Endometrium (tissue), 2 donors: Measurements from ENCODE around the gene SPTSSB.

Experiments used
- FAIRE-seq: peaks from 2 replicates; lab custom pipeline; 2012; peaks lifted over from hg19 to GRCh38; lab: Jason Lieb, UNC
- donor health status: control.
- donor health status: control.

SPTSSB gene

GRCh38 chr3:161371441-161372320 is at the start of gene SPTSSB:
TSS of gene SPTSSB (minus strand) at chr3:161371517. CDS start at chr3:161346323, 25,194 bp downstream.
- no peak for FAIRE-seq

GRCh38 chr3:161420746-161421145 is 49.4 kb upstream of the SPTSSB start:
- FAIRE-seq, result no peak

- FAIRE-seq, result no peak
Observed at GRCh38 chr3:161419555-161420333, 48.4 kb upstream of the SPTSSB start.

GRCh38 chr3:161415506-161416231 is 44.4 kb upstream of the SPTSSB start:
- FAIRE-seq, result peak; percentile 97

GRCh38 chr3:161414907-161415306 is 43.6 kb upstream of the SPTSSB start:
- FAIRE-seq, result no peak

GRCh38 chr3:161413855-161414210 is 42.5 kb upstream of the SPTSSB start:
- no peak for FAIRE-seq

- no peak for FAIRE-seq
Observed at GRCh38 chr3:161413127-161413854, 42.0 kb upstream of the SPTSSB start.

GRCh38 chr3:161412123-161412522 is 40.8 kb upstream of the SPTSSB start:
- FAIRE-seq, result no peak

GRCh38 chr3:161409858-161410257 is 38.5 kb upstream of the SPTSSB start:
- FAIRE-seq, result no peak

- FAIRE-seq, result peak; percentile 87
Observed at GRCh38 chr3:161409069-161409468, 37.8 kb upstream of the SPTSSB start.

- no peak for FAIRE-seq
Observed at GRCh38 chr3:161406594-161407555, 35.6 kb upstream of the SPTSSB start.

GRCh38 chr3:161405836-161406235 is 34.5 kb upstream of the SPTSSB start:
- no peak for FAIRE-seq

- FAIRE-seq, result no peak
Observed at GRCh38 chr3:161405087-161405486, 33.8 kb upstream of the SPTSSB start.

- FAIRE-seq, result no peak
Observed at GRCh38 chr3:161403251-161403650, 31.9 kb upstream of the SPTSSB start.

- FAIRE-seq, result no peak
Observed at GRCh38 chr3:161401389-161401788, 30.1 kb upstream of the SPTSSB start.

GRCh38 chr3:161400650-161401049 is 29.3 kb upstream of the SPTSSB start:
- FAIRE-seq, result no peak

- no peak for FAIRE-seq
Observed at GRCh38 chr3:161395115-161396012, 24.0 kb upstream of the SPTSSB start.

- no peak for FAIRE-seq
Observed at GRCh38 chr3:161393803-161394202, 22.5 kb upstream of the SPTSSB start.

- FAIRE-seq, result no peak
Observed at GRCh38 chr3:161393310-161393709, 22.0 kb upstream of the SPTSSB start.

- FAIRE-seq, result no peak
Observed at GRCh38 chr3:161392853-161393252, 21.5 kb upstream of the SPTSSB start.
